Right atrium auricular region (tissue), 2 donors: Measurements from ENCODE around the gene HHIPL2. TPM values are rescaled to one million over a fixed set of nuclear protein-coding genes. Genes with fewer than 3 reads are reported as not detected.
"Not testable (repeated sequence)": the region's sequence is repeated elsewhere in the genome, so short reads cannot be mapped to it uniquely, and the experiment has no call there.

Source experiments
- DNase-seq: peaks from one replicate; pipeline ENCODE4 v3.0.0-alpha.2; 2019; ENCODE audit warnings: low spot score
- H3K27ac ChIP-seq, 2 donors: fragments of 200-600 bp; sonication (generic); 1 replicate in 1 of 2; 2 replicates in 1 of 2; pipeline ENCODE4 v1.5.1; 2016 to 2019
- H3K27me3 ChIP-seq, 2 donors: fragments of 200-600 bp; sonication (generic); one replicate each; pipeline versions ENCODE4 v1.5.1 to v1.6.0; 2017 to 2019
- H3K36me3 ChIP-seq: fragments of 200-600 bp; sonication (generic); one replicate; pipeline ENCODE4 v1.5.1; 2016
- H3K4me1 ChIP-seq, 2 donors: fragments of 200-600 bp; sonication (generic); one replicate each; pipeline versions ENCODE4 v1.5.1 to v1.6.0; 2017 to 2019
- H3K4me3 ChIP-seq, 2 donors: fragments of 200-600 bp; sonication (generic); 1 replicate in 1 of 2; 2 replicates in 1 of 2; pipeline ENCODE4 v1.5.1; 2017 to 2019; ENCODE audit warnings: mild to moderate bottlenecking in 1 of 2, moderate library complexity in 1 of 2
- H3K9me3 ChIP-seq, 2 donors: fragments of 200-600 bp; sonication (generic); one replicate each; pipeline ENCODE4 v1.5.1; 2019
- total RNA-seq, 2 donors: library from RNA; depleted of rRNA; stranded (reverse); fragments of >200 nt; gene quantifications; one replicate each; pipeline ENCODE4 v1.1.0, GENCODE V29; 2016
- TF ChIP-seq, protein P1 (sequence below), 2 donors: fragments of 200-600 bp; sonication (generic); IDR thresholded peaks; one replicate each; pipeline ENCODE4 v1.5.1; 2019; ENCODE audit warnings: antibody characterized with exemption in 2 of 2

Gene HHIPL2
- total RNA-seq, 2 donors from 2014 or later = 0.16 TPM; not detected in 1

DNA sequence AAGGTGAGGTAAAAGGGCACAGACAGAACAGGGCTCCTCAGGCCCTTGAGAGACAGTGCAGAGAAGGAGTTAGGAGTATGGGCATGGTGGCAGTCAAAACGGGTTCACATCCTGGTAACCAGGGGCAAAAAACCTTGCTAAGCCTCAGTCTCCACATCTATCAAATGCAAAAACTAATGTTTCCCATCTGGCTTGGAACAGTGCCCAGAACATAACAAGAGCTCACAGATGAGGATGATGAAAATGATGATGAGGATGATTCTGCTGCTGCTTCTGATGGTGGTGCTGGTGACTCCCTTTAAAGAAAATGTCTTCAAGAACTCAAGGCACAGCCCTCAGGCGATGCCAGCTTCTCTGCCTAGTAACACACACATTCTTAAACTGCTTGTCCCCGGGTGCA is 24.1 kb downstream of the HHIPL2 start:
- Histone ChIP-seq H3K4me1 (no peaks in the 10 kb centered on the region), H3K9me3 (no peaks in the 10 kb centered on the region), H3K27me3 (no peaks in the 10 kb centered on the region), H3K36me3 (no peaks in the 10 kb centered on the region), H3K4me3 (no peak overlapping the region), H3K27ac (no peak overlapping the region)
- TF ChIP-seq, protein P1, sequence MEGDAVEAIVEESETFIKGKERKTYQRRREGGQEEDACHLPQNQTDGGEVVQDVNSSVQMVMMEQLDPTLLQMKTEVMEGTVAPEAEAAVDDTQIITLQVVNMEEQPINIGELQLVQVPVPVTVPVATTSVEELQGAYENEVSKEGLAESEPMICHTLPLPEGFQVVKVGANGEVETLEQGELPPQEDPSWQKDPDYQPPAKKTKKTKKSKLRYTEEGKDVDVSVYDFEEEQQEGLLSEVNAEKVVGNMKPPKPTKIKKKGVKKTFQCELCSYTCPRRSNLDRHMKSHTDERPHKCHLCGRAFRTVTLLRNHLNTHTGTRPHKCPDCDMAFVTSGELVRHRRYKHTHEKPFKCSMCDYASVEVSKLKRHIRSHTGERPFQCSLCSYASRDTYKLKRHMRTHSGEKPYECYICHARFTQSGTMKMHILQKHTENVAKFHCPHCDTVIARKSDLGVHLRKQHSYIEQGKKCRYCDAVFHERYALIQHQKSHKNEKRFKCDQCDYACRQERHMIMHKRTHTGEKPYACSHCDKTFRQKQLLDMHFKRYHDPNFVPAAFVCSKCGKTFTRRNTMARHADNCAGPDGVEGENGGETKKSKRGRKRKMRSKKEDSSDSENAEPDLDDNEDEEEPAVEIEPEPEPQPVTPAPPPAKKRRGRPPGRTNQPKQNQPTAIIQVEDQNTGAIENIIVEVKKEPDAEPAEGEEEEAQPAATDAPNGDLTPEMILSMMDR (IDR thresholded peaks at IDR 0.05) = no peak
- no peak for DNase-seq

DNA sequence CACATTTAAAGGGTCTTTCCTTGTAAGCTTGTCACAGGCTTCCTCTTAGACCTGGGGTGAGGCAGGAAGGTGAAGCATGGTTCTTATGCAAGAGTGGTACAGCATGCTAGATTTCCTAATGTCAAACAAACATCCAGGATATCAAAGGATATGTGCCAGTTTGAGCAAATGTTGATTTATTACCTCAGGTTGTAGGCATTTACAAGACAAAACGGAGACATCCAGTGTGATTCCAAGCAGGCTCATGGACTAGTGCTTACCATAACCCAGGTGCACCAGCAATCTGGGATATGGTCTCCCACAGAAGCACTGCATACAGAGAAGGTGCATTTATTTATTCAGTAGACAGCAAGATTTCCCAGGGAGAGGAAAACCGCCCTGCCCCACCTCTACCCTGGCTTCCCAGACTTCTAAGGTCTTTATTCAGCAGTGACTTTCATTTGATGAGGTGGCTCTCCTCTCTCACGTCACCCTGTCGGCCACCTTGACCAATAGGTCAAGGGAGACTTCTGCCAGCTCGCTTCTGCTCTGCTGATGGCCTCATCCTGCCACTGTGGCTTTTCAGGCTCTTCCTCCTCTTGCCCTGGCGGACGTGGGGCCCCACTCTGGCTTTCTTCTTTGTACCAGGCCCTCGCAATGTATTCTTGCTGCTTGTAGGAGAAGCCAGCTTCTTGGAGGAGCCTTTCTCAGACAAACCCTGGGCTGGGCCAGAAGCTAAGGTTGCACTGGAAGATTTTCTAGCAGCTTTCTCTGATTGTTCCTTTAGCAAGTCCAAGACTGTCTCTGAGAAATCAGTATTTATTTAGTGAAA is 25.6 kb downstream of the HHIPL2 start:
- TF ChIP-seq, protein P1 (IDR thresholded peaks at IDR 0.05) = no peak
- Histone ChIP-seq H3K27me3 (no peaks in the 10 kb centered on the region), H3K4me1 (no peaks in the 10 kb centered on the region), H3K9me3 (no peaks in the 10 kb centered on the region), H3K4me3 (no peak overlapping the region), H3K36me3 (no peaks in the 10 kb centered on the region), H3K27ac (no peak overlapping the region)
- DNase-seq = no peak

DNA sequence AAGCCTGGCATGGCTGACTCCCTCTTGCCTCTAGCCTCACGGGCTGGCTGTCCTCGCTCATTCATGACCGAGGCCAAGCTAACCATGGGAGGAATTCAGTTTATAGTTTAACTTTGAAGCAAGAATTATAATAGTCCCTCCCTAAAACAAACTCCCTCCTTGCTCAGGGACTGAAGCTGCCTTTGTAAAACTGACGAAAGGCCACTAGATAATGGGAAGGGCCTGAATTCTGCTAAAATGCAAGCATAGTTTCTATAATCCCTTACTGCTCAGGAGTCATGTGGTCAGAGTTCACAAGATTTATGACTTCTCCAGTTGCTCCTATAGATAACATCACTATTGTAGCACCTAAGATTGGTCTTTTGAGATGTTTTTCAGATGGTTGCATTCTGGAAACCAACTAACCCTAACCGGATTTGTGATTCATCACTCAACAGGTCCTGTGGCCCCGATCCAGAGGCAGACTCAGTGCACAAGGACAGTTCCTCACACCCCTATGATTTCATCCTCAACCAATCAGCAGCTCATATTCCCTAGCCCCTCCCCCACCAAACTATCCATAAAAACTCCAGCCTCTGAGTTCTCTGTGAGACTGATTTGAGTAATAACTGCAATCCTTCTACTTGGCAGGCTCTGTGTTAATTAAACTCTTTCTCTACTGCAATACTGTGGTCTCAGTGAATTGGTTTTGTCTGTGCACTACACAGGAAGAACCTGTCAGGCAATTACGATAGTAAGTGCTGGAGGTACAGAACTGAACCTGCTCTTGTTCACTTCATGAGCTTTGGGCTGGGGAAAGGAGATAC is 26.4 kb downstream of the HHIPL2 start:
- Histone ChIP-seq H3K27me3 (no peaks in the 10 kb centered on the region), H3K4me1 (no peaks in the 10 kb centered on the region), H3K4me3 (no peak overlapping the region), H3K9me3 (no peaks in the 10 kb centered on the region), H3K27ac (no peak overlapping the region), H3K36me3 (no peaks in the 10 kb centered on the region)
- TF ChIP-seq, protein P1 (IDR thresholded peaks at IDR 0.05) = no peak
- no peak for DNase-seq

DNA sequence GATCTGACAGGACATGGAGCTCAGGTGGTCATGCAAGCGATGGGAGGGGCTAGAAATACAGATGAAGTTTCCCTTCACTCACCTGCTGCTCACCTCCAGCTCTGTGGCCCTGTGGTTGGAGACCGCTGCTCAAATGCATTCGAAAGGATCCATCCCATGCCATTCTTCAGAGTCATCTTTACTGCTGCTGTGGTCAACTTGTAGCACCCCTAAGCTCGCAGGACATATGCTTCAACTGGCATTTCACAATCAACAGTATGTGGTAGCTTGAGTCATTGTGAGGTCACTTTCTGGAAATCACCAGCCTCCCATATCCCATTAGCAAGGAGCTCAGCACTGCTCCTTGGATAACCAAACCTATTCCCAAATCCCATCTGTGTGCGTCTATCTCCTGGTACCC is 58.4 kb downstream of the HHIPL2 start:
- H3K27me3 ChIP-seq, H3K4me1 ChIP-seq, DNase-seq, H3K36me3 ChIP-seq, H3K4me3 ChIP-seq, H3K27ac ChIP-seq, H3K9me3 ChIP-seq: not testable (repeated sequence)

DNA sequence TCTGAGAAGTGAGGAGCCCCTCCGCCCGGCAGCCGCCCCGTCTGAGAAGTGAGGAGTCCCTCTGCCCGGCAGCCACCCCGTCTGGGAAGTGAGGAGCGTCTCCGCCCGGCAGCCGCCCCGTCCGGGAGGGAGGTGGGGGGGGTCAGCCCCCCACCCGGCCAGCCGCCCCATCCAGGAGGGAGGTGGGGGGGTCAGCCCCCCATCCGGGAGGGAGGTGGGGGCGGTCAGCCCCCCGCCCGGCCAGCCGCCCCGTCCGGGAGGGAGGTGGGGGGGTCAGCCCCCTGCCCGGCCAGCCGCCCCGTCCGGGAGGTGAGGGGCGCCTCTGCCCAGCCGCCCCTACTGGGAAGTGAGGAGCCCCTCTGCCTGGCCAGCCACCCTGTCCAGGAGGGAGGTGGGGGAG is 60.1 kb downstream of the HHIPL2 start:
- H3K27me3 ChIP-seq, H3K36me3 ChIP-seq, DNase-seq, H3K4me3 ChIP-seq, H3K9me3 ChIP-seq, H3K27ac ChIP-seq, H3K4me1 ChIP-seq: not testable (repeated sequence)

DNA sequence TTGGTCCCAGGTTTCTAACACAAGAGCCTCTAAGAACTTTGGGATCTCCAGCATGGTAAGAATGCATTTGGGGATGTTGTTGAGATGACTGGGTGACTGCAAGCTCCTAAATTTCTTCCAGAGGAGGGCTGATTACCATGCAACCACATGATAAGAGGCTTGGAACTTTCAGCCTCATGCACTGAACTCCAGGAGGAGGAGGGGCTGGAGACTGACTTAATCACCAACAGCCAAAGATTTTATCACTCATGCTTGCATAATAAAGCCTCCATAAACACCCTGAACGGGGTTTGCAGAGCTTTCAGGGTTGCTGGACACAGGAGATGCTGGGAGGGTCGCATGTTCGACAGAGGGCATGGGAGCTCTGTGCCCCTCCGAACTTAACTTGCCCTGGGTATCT is 63.9 kb downstream of the HHIPL2 start:
- not testable (repeated sequence) for H3K36me3 ChIP-seq, DNase-seq, H3K9me3 ChIP-seq, H3K27ac ChIP-seq, H3K4me1 ChIP-seq, H3K27me3 ChIP-seq, H3K4me3 ChIP-seq

DNA sequence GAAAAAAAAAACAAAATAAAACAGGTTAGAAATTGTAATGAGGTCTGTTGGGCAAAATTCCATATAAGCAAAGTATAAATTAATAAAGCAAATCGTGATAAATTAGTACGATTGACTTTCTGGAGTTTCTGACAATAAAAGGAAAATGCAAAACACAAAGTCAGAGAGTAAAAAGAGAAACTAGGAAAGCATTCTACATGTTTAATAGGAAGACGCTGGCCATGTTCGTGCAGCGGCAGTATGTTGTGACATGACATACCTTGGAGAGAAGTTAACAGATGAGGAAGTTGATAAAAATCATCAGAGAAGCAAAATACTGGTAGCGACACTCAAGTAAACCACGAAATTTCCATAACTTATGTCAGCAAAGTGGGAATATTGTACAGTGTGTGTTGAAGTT is 68.3 kb downstream of the HHIPL2 start:
- not testable (repeated sequence) for H3K4me3 ChIP-seq, H3K27me3 ChIP-seq, H3K4me1 ChIP-seq, H3K9me3 ChIP-seq, H3K36me3 ChIP-seq, H3K27ac ChIP-seq, DNase-seq

DNA sequence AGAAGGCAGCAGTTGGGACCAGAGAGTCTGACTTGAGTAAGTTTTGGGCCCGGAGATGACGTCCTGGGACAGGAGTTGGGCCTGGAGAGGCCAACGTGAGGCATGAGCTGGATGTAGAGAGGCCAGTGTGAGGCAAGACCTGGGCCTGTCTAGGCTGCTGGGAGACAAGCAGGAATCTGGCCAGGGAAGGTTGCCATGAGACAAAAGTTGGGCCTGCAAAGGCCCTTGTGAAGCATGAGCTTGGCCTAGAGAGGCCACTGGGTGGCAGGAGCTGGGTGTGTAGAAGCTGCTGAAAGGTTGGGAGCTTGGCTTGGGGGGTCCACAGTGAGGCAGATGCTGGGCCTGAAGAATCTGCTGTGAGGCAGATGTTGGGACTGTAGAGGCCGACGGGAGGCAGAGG is 71.5 kb downstream of the HHIPL2 start:
- not testable (repeated sequence) for H3K27me3 ChIP-seq, H3K27ac ChIP-seq, H3K36me3 ChIP-seq, H3K4me3 ChIP-seq, H3K4me1 ChIP-seq, H3K9me3 ChIP-seq, DNase-seq

DNA sequence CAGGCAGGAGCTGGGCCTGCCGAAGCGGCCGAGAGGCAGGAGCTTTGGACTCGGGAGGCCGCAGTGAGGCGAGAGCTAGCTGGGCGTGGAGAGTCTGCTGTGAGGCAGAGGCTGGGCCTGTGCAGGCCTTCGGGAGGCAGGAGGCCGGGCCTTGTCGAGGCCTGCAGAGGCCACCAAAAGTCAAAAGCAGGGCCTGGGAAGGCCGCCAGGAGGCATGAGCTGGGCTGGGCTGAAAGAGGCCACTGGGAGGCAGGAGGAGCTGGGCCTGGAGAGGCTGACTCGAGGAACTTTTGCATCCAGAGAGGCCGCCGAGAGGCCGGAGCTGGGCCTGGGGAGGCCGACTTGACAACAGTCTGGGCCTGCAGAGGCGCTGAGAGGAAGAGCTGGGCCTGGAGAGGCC is 74.2 kb downstream of the HHIPL2 start:
- not testable (repeated sequence) for H3K4me1 ChIP-seq, H3K9me3 ChIP-seq, H3K27me3 ChIP-seq, H3K4me3 ChIP-seq, DNase-seq, H3K36me3 ChIP-seq, H3K27ac ChIP-seq

DNA sequence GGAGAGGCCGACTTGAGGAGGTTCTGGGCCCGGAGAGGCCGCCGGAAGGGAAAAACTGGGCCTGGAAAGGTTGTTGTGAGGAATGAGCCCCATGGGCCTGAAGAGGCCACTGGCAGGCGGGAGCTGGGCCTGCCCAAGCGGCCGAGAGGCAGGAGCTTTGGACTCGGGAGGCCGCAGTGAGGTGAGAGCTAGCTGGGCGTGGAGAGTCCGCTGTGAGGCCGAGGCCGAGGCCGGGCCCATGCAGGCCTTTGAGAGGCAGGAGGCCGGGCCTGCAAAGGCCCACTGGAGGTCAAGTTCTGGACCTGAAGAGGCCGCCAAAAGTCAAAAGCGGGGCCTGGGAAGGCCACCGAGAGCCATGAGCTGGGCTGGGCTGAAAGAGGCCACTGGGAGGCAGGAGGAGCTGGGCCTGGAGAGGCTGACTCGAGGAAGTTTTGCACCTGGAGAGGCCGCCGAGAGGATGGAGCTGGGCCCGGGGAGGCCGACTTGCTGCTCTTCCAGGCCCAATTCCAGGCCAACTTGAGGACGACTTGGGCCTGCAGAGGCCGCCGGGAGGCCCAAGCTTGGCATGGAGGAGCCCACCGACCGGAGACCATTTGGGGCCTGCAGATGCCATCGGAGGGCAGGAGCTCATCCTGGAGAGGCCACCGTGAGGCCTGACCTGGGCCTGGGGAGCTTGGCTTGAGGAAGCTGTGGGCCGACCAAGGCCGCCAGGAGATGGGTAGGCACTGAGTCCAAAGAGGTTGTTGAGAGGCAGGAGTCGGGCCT is 74.9 kb downstream of the HHIPL2 start:
- H3K4me1 ChIP-seq, DNase-seq: not testable (repeated sequence)

More for the DNA sequence above, 74.9 kb downstream of the HHIPL2 start:
- H3K4me3 ChIP-seq, H3K27me3 ChIP-seq, H3K27ac ChIP-seq, H3K9me3 ChIP-seq, H3K36me3 ChIP-seq: not testable (repeated sequence)
